Measurements from ENCODE around the gene PRDM9.

- TF ChIP-seq CTCF (IDR thresholded peaks at IDR 0.05) (no peak), POLR2A (IDR thresholded peaks at IDR 0.05) (no peak)
Measured at GRCh38 chr5:23525751-23526150, 18.3 kb downstream of the PRDM9 start.

All from adrenal gland (tissue), 5 donors.